Subcutaneous adipose tissue (tissue), 4 donors: Measurements from ENCODE around the gene DLAT. TPM values are rescaled to one million over a fixed set of nuclear protein-coding genes. Genes with fewer than 3 reads are reported as not detected.

Source experiments
- total RNA-seq, 4 donors: library from RNA; depleted of rRNA; stranded (reverse); fragments of >200 nt; gene quantifications; one replicate each; pipeline ENCODE4 v1.1.0, GENCODE V29; 2016
- TF ChIP-seq, protein P1 (sequence below): fragments of 450-650 bp; IDR thresholded peaks from one replicate; pipeline ENCODE4 v1.5.1; 2016; ENCODE audit warnings: low read depth, mild to moderate bottlenecking, control low read depth, antibody characterized with exemption, moderate library complexity

The DLAT gene
- total RNA-seq, 4 donors from 2014 or later: 24.1 to 51.0 (median 28.6) TPM

DNA sequence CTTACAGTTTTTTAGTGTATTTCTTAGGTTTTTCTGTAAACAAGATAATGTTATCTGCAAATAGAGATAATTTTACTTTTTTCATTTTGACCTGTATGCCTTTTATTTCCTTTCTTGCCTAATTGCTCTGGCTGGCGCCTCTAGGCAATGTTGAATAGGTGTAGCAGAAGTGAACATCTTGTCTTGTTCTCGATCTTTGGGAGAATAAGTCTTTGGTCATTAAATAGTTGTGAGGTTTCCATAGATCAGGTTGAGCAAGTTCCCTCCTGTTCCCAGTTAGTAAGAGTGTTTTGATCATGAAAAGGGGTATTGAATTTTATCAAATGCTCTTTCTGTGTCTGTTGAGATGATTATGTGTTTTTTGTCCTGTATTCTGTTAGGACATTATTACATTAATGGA, 24.6 kb downstream of the DLAT start:
- TF ChIP-seq, protein P1, sequence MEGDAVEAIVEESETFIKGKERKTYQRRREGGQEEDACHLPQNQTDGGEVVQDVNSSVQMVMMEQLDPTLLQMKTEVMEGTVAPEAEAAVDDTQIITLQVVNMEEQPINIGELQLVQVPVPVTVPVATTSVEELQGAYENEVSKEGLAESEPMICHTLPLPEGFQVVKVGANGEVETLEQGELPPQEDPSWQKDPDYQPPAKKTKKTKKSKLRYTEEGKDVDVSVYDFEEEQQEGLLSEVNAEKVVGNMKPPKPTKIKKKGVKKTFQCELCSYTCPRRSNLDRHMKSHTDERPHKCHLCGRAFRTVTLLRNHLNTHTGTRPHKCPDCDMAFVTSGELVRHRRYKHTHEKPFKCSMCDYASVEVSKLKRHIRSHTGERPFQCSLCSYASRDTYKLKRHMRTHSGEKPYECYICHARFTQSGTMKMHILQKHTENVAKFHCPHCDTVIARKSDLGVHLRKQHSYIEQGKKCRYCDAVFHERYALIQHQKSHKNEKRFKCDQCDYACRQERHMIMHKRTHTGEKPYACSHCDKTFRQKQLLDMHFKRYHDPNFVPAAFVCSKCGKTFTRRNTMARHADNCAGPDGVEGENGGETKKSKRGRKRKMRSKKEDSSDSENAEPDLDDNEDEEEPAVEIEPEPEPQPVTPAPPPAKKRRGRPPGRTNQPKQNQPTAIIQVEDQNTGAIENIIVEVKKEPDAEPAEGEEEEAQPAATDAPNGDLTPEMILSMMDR: no peak

DNA sequence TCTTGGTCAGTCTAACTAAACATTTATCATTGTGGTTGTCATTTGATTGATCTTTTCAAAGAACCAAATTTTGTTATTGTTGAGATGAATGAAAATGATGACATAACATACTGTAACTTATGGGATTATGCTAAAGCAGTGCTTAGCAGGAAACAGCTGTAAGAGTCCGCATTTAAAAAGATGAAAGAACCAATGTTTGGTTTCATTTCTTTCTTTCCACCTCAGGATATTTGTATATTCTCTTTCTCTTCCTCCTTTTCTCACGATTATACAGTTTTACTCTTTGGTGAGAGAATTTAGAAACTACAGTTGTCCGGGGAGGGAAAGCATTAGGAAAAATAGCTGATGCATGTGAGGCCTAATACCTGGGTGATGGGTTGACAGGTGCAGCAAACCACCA, 25.5 kb downstream of the DLAT start:
- TF ChIP-seq, protein P1: no peak

DNA sequence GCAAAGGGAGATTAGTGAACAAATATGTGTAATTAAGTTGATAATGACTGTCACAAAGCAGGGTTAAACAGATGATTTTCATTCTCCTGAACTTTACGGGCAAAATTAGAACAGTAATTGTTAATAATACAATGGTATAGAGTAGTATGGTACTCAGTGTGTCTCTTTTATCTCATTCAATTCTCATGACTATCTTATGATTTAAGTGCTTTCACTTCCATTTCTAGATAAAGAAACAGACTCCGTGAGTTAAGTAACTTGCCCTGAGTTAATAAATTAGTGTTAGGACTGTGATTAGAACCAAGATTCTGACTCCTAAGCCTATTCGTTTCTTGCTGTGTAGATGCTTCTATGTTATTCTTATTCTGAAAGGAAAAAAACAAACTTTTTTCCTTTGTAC, 26.6 kb downstream of the DLAT start:
- TF ChIP-seq, protein P1: no peak

DNA sequence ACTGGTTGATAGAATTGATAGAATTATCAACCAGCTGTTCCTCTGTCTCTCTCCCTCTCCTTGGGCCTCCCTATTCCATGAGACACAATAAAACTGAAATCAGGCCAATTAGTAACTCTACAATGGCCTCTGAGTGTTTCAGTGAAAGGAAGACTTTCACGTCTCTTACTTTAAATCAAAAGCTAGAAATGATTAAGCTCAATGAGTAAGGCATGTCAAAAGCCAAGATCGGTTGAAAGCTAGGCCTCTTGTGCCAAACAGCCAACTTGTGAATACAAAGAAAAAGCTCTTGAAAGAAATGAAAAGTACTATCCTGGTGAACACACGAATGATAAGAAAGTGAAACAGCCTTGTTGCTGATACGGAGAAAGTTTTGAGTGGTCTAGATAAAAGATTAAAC, 32.0 kb downstream of the DLAT start:
- TF ChIP-seq, protein P1: no peak

DNA sequence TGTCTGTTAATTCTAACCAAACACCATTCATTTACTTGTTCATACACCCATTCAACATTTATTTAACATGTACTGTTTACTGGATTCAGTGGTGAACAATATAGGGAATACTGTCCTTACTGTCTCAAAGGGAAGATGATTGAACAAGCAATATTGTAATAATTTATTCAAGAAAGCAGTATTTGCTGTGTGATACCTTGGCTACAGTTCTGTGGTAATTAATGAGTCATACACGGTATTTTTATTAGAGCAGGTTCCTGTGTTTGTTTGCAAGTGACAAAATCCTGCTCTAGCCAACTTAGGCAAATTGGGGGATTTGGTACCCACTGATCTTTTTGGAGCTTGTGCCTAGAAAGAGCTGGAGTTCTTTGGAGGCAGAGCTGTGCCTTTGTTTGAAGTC, 32.9 kb downstream of the DLAT start:
- TF ChIP-seq, protein P1: no peak

DNA sequence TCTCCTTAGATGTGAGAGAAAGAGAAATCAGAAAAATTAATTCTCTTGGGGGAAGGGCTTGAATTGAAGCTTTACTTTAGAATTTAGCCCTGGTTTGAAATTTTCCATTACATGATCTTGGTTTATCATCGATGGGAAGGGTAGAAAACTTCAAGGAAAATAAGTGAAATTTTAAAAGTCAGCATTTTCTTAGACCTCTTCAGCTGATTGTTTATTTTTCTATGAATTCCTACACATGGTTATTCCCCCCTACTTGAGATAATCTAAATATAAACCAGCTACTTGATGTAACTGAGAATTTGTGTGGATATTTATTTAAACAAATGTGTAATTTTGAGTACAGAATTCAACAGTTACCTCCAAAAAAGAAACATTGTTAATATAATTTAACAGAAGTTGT, 37.7 kb downstream of the DLAT start:
- TF ChIP-seq, protein P1: no peak

DNA sequence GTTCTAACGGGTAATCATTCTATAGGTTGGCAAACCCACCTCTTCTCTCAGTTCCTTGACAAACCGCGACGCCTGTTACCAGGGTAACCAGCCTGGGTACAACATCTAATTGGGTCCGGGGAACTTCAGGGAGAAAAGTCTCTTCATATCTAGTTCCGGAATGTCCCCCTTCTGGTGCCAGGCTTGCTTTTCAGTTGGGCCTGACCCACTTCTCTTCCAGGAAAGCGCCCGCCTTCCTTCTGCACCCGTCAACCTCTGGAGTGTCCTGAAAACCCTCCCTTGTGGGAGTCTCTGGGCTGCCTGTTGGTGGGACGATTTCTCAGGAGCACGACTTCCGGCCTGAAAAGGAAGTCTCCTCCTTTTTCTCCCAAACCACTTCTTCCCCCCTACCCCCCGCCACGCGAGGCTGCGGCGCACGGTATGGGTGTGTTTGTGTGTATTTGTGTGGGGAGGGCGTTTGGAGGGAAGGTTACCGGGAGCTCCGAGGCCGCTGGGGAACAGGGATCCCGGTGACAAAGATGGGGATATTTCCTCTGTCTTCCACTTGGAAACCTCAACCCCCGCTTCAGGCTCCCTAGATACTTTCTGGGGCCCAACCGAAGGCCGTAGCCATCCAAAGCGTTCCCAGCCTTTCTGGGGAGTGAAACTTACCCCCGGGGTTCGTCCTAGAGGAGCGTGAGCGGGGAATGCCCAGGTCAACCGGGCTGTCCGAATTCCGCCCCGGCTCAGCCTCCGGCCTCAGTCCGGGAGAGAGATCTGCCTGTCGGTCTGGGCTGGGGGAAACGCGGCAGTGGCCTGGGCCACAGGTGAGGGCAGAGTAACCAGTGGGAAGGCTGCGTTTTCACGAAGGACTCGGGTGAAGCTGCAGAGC, 49.0 kb downstream of the DLAT start, which contains the start of the genes NKAPD1 and PIH1D2:
TSS of gene NKAPD1 (plus strand) at position 359 of the 871 bp plus-strand sequence. CDS start 1,276 bp downstream, outside the sequence.
TSS of gene PIH1D2 (minus strand) at position 77 of the 871 bp plus-strand sequence. CDS start 843 bp downstream, outside the sequence.
- TF ChIP-seq, protein P1: no peak
